Upper lobe of left lung (tissue), 6 donors: ENCODE measurements around the gene PAPSS2. TPM values are rescaled to one million over a fixed set of nuclear protein-coding genes. Genes with fewer than 3 reads are reported as not detected.

Source experiments
- ATAC-seq, 2 donors: fragments of 200-7000 bp; cut with Tn5 transposase; one replicate each; pipeline ENCODE4 v1.9.1; 2022; ENCODE audit warnings: mild to moderate bottlenecking in 2 of 2, moderate library complexity in 2 of 2; ENCODE audit not compliant: low FRiP score in 2 of 2
- DNase-seq, 2 donors: peaks; one replicate each; pipeline ENCODE4 v3.0.0-alpha.2; 2019 to 2020
- H3K27ac ChIP-seq, 4 donors: fragments of 200-600 bp; sonication (generic); one replicate each; pipeline ENCODE4 v1.5.1; 2016 to 2019
- H3K27me3 ChIP-seq, 4 donors: fragments of 200-600 bp; sonication (generic); one replicate each; pipeline ENCODE4 v1.5.1; 2017 to 2019
- H3K36me3 ChIP-seq, 4 donors: fragments of 200-600 bp; sonication (generic); one replicate each; pipeline ENCODE4 v1.5.1; 2016 to 2019
- H3K4me1 ChIP-seq, 4 donors: fragments of 200-600 bp; sonication (generic); one replicate each; pipeline ENCODE4 v1.5.1; 2018 to 2019
- H3K4me3 ChIP-seq, 4 donors: fragments of 200-600 bp; sonication (generic); one replicate each; pipeline ENCODE4 v1.5.1; 2017 to 2019; ENCODE audit warnings: mild to moderate bottlenecking in 2 of 4, moderate library complexity in 1 of 4
- H3K9me3 ChIP-seq, 4 donors: fragments of 200-600 bp; sonication (generic); one replicate each; pipeline ENCODE4 v1.5.1; 2018 to 2019
- EP300 ChIP-seq, 4 donors: sonication (generic); formaldehyde crosslinking; IDR thresholded peaks; one replicate each; pipeline ENCODE4 v1.5.1; 2017; ENCODE audit warnings: antibody characterized with exemption in 4 of 4, control low read depth in 2 of 4
- POLR2A ChIP-seq, 4 donors: fragments of 450-650 bp; IDR thresholded peaks; one replicate each; pipeline ENCODE4 v1.5.1; 2016 to 2017; ENCODE audit warnings: antibody characterized with exemption in 4 of 4, mild to moderate bottlenecking in 2 of 4
- POLR2AphosphoS5 ChIP-seq, 2 donors: sonication (generic); formaldehyde crosslinking; IDR thresholded peaks; one replicate each; pipeline ENCODE4 v1.5.1; 2017; ENCODE audit warnings: antibody characterized with exemption in 2 of 2
- WGBS, 2 donors: methylation state at CpG; one replicate each; pipeline ENCODE4 v1.1.5; 2017 to 2018; 5-methylcytosine and 5-hydroxymethylcytosine counted together
- total RNA-seq, 6 donors: library from RNA; depleted of rRNA in 4 of 6; stranded (reverse); fragments of >200 nt in 4 of 6; gene quantifications; one replicate each; pipeline versions ENCODE4 v1.1.0 to v1.2.1, GENCODE V29; 2016 to 2021
- TF ChIP-seq, protein P1 (sequence below), 6 experiments: fragments of 450-650 bp in 4 of 6; fragments of 200-600 bp in 2 of 6; sonication (generic) in 2 of 6; IDR thresholded peaks; one replicate each; pipeline ENCODE4 v1.5.1; 2016 to 2019; ENCODE audit warnings: antibody characterized with exemption in 6 of 6
- donor health status: DM: no; HTN: no; CAD: no; lungs with moderate emphysema.
- donor health status: DM: no; HTN: yes; CAD: no; lungs with severe emphysema.

Gene PAPSS2
- total RNA-seq, 6 donors from 2014 or later, result 48.2 to 217 (median 159) TPM

DNA sequence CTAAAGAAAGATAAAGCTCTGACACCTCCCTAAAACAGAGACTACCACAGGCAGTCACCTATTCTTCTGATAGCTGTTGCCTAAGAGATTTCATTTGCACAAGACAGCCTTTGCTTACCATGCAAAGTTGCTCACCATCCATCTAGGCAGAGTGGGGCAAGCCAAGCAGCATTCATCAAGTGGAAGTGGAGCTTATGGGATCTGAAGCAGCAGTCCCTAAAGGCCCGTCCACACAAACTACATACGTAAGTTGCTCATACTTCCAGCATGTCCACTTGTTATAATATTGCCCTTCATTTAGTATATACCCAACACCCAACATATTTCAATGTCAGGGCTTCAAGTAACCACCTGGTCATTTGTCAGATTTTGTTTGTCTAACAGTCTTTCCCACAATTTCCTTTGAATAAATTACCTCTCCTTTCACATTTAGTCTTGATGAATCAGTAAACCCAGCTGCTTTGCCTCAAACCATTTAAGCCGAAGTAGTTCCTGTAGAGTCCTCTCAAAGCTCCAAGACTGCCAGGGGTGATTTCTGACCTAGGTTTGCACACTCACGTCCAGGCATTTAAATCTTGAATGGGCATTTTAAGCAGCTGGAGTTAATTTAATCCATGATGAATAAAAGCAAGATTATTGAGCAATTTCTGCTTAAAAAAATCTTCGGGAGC lies 90.5 kb downstream of the PAPSS2 start:
- no peaks in the 10 kb centered on the region for H3K9me3 ChIP-seq
- DNase-seq (no peak), ATAC-seq (no peak)
- peak overlapping the region in 1 of 4 donors; percentile 65 for H3K27ac ChIP-seq
- 65 to 76% methylated on average over 5 of the region's 5 CpGs for WGBS, 2 donors
- peaks cover 0 to 4% (median 0%) of the 10 kb centered on the region in 4 donors for H3K4me1 ChIP-seq
- no peak for TF ChIP-seq POLR2AphosphoS5 (IDR thresholded peaks at IDR 0.05)
- TF ChIP-seq EP300 (IDR thresholded peaks at IDR 0.05), result no peak
- TF ChIP-seq, protein P1, sequence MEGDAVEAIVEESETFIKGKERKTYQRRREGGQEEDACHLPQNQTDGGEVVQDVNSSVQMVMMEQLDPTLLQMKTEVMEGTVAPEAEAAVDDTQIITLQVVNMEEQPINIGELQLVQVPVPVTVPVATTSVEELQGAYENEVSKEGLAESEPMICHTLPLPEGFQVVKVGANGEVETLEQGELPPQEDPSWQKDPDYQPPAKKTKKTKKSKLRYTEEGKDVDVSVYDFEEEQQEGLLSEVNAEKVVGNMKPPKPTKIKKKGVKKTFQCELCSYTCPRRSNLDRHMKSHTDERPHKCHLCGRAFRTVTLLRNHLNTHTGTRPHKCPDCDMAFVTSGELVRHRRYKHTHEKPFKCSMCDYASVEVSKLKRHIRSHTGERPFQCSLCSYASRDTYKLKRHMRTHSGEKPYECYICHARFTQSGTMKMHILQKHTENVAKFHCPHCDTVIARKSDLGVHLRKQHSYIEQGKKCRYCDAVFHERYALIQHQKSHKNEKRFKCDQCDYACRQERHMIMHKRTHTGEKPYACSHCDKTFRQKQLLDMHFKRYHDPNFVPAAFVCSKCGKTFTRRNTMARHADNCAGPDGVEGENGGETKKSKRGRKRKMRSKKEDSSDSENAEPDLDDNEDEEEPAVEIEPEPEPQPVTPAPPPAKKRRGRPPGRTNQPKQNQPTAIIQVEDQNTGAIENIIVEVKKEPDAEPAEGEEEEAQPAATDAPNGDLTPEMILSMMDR (IDR thresholded peaks at IDR 0.05), result no peak
- no peak for TF ChIP-seq POLR2A (IDR thresholded peaks at IDR 0.05)
- no peak overlapping the region for H3K4me3 ChIP-seq
- H3K36me3 ChIP-seq, result peaks cover 3 to 67% (median 18%) of the 10 kb centered on the region in 4 donors
- H3K27me3 ChIP-seq, result no peaks in the 10 kb centered on the region

DNA sequence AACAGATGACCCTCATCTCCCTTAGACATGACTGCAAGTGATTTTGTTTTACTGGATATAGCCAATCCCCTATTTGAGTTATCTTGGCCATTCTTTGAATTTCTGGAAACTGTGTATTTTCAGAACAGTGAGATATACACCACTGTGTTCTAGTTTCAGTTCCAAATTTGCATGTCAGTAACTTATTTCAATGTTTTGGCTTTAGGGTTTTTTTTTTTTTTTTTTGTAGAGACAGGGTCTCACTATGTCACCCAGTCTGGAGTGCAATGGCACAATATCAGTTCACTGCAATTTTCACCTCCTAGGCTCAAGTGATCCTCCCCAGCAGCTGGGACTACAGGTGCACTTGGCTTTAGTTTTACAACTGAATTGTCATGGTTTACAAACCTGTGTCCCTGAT lies 91.1 kb downstream of the PAPSS2 start:
- Histone ChIP-seq H3K36me3 (peaks cover 3 to 66% (median 12%) of the 10 kb centered on the region in 4 donors), H3K27ac (peak overlapping the region in 1 of 4 donors; percentile 65), H3K27me3 (no peaks in the 10 kb centered on the region), H3K9me3 (no peaks in the 10 kb centered on the region), H3K4me3 (no peak overlapping the region), H3K4me1 (peaks cover 0 to 4% (median 0%) of the 10 kb centered on the region in 4 donors)
- TF ChIP-seq, protein P1 (IDR thresholded peaks at IDR 0.05), result no peak
- TF ChIP-seq POLR2AphosphoS5 (IDR thresholded peaks at IDR 0.05) (no peak), POLR2A (IDR thresholded peaks at IDR 0.05) (no peak), EP300 (IDR thresholded peaks at IDR 0.05) (no peak)
- DNase-seq, result no peak
- ATAC-seq, result no peak

DNA sequence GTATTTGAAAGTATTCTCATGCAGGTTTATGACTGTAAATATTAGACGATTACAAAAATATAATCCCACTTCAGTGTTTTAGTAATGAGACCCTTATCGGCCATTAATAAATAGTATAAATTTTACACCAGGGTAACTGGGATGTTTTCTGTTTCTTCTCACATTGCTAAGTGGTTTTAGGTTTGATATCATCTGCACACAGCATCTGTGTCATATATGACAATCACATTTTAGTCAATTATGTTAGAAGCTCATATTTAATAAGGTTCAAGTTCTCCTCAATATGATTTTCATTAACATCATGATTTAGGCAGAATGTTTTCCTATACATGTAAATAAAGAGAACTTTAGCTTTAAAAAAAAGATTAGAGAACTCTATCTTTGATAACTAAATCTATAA lies 91.6 kb downstream of the PAPSS2 start:
- Histone ChIP-seq H3K36me3 (peaks cover 3 to 66% (median 12%) of the 10 kb centered on the region in 4 donors), H3K4me3 (no peak overlapping the region), H3K9me3 (no peaks in the 10 kb centered on the region), H3K27me3 (no peaks in the 10 kb centered on the region), H3K4me1 (peaks cover 0 to 4% (median 0%) of the 10 kb centered on the region in 4 donors), H3K27ac (no peak overlapping the region)
- ATAC-seq (no peak), DNase-seq (no peak)
- TF ChIP-seq, protein P1 (IDR thresholded peaks at IDR 0.05), result no peak
- no peak for TF ChIP-seq EP300 (IDR thresholded peaks at IDR 0.05)
- TF ChIP-seq POLR2AphosphoS5 (IDR thresholded peaks at IDR 0.05), result no peak
- no peak for TF ChIP-seq POLR2A (IDR thresholded peaks at IDR 0.05)
- WGBS, 2 donors, result 95 to 96% methylated on average over 2 of the region's 2 CpGs

DNA sequence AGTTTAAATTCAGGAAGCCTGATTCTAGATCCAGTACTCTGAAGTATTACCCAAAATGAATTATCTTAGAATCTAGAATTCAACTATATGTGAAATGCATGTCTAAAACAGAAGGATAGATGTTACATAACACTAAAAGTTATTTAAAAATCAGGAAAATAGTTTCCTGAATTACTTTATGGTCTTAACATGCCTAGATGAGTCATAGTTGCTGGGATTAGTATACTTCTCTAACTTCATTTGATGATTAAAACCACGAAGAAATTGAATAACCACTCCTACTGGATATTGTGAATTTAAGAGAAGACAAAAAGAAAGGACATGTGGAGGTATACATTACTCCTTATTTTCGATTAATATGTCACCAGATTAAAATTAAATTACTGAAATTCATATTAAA lies 92.9 kb downstream of the PAPSS2 start:
- no peak overlapping the region for H3K4me3 ChIP-seq
- H3K27me3 ChIP-seq, result no peaks in the 10 kb centered on the region
- ATAC-seq, result no peak
- 83 to 86% methylated on average over 2 of the region's 2 CpGs for WGBS, 2 donors
- H3K27ac ChIP-seq, result no peak overlapping the region
- H3K4me1 ChIP-seq, result peaks cover 0 to 4% (median 0%) of the 10 kb centered on the region in 4 donors
- DNase-seq, result no peak
- peaks cover 3 to 57% (median 11%) of the 10 kb centered on the region in 4 donors for H3K36me3 ChIP-seq
- H3K9me3 ChIP-seq, result no peaks in the 10 kb centered on the region
- TF ChIP-seq, protein P1 (IDR thresholded peaks at IDR 0.05), result no peak
- no peak for TF ChIP-seq EP300 (IDR thresholded peaks at IDR 0.05)
- no peak for TF ChIP-seq POLR2AphosphoS5 (IDR thresholded peaks at IDR 0.05)
- TF ChIP-seq POLR2A (IDR thresholded peaks at IDR 0.05), result no peak
